ENCODE measurements around the gene TNRC6A.
"Not testable (repeated sequence)": the region's sequence is repeated elsewhere in the genome, so short reads cannot be mapped to it uniquely, and the experiment has no call there.

Gene TNRC6A

DNA sequence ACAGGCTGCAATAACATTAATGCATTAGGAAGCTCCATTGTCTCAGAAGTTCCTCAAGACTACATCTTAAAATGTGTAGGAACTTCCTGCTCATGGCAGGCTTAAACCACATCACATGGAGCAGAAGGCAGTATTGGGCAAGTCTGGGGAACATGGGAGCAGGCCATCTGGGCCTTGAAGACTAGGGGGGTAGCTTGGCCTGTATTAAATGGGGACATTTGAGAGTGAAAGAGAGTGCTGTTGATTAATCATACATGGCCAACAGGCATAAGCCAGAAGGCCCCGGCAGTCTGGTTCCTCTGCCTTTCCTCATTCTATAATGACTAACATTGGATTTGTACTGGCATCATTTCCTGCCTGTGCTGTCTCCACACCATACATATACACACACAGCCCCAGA, 91.1 kb downstream of the TNRC6A start:
- DNase-seq, result no peak

DNA sequence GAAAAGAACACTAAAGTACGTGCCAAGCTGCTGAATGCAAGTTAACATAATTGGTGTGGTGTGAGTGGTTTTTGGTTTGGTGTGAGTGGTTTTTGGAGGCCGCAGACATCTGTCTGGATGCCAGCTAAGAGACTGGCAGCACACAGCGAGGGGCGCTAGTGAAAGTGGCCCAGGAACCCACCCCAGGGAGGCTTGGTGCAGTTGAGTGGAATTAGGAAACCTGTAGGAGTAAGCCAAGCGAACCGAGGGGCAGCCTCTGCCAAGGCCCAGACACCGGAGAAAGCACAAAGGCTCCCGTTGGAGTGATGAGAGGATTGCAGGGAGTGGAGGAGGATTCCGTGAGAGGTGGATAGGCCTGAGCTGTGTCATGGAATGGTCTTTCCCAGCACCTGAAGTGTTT, 91.7 kb downstream of the TNRC6A start:
- no peak for DNase-seq

DNA sequence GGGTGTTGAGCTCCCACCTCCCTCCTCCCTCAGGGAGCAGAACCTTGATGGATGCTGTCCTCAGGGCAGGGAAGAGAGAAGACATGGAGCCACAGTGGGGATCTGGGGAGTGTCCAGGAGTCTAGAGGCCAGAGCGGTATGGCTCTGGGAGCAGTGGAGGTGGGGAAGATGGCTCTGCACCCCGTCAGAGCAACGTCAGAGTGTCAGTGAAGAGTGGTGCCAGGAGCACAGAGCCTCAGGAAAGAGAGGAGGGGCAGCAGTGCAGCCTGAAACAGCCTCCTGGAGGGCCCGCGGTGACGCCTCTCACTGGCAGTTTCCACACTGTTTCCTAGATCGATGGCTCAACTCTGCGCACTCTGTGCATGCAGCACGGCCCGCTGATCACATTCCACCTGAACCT, 93.1 kb downstream of the TNRC6A start:
- DNase-seq, result no peak

DNA sequence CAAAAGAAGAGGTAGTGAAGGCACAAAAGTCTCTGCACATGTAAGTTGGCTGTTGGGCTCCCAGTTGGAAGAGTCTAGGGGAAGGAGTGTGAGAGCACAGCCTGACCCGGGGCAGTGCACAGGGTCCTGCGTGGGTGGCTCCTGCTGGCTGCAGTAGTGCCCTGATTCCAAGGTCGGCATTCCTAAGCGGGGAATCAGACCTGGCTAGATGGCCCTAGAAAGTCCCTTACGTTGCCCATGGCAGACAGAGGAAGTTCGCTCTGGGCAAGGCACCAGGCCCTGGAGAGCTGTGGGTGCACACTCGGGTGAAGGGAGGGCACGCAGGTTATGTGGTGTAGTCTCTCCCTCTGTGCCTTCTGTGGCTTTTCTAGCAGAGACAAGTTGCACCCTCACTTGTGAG, 93.5 kb downstream of the TNRC6A start:
- DNase-seq, result no peak

DNA sequence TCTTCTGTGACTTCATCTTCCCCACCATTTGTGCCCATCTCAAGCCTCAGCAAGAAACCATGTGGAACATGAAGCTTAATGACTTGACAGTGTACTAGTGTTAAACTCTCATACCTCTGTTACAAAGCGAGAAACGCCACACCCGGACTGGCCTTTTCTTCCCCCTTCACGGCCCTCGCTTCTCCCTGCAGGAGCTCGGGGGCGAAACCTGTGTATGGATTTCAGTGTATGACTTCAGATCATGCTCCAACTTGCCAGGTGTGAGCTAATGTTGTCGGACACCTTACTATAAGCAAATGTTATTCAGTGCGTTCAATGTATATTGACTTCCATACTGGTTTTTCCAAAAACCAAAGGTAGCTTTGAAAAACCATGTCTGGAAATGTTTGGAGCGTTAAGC, 96.2 kb downstream of the TNRC6A start:
- no peak for DNase-seq

DNA sequence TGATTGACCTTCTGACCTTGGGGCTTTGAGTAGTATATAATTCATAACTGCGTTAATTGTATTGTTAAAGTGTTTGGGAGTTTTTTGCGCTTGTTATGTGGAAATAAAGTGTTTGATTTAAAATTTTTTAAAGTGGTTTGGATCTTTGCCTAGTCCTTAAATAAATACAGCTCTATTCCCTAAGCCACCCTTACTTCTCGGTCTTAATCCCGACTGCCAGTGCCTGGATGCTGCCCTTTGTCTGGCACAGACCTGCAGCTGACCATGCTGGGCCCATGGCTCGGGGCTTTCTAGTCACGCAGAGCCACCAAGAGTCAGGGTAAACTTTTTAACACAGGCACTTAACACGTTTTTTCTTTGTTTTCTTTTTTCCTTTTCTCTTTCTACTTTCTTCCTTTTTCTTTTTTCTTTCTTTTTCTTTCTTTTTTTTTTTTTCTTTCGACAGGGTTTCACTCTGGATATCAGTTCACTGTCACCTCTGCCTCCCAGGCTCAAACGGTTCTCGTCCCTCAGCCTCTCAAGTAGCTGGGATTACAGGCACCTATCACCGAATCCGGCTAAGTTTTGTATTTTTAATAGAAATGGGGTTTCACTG, 96.7 kb downstream of the TNRC6A start:
- no peak for DNase-seq

DNA sequence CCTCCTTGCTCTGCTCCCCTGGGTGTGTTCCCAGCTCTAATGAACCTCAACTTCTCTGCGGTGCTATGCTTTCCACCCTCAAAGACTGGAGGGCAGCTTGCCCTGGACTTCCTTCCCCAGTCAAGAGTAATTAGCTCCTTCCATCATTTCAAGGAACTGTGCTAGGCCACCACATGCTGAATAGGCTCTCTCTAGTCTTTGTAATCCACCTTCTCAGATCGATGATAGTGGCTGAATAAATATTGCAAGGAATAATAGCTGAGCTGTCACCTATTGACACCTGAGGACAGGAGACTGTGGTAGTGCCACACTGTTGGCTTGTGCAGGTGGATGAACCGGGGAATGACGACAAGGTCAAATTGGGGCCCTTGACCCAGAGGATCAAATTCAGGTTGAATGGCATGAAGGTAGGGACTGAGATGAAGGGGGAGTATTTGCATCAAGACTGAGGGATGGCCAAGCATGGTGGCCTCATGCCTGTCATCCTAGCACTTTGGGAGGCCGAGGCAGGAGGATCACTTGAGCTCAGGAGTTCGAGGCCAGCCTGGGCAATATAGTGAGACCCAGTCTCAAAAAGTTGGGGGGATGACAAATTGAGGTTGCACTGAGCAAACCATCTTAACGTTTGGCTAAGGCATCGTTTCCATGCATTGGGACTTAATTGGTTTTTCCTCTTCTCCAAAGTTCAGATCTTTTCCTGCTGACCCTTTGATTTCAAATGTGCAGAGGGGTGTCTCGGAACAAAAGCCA, 97.5 kb downstream of the TNRC6A start:
- DNase-seq, result no peak

DNA sequence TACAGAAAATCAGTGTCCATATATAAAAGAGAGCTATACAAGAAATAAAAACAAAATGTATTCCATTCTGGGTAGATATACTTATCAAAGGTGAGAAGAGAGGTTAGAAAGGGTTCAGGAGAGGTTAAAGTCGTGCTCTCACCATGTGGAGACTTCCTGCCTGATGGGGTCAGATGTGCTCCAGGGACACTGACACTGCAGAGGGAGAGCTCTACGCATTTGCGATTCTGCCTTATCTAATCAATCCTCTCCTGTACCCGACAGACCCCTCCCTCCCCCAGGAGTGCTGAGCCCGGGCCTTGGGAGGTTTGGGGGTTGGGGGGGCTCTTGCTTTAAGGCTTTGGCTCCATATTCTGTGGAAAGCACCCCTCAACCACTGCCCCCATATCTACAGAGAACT, 99.7 kb downstream of the TNRC6A start:
- DNase-seq, result no peak

DNA sequence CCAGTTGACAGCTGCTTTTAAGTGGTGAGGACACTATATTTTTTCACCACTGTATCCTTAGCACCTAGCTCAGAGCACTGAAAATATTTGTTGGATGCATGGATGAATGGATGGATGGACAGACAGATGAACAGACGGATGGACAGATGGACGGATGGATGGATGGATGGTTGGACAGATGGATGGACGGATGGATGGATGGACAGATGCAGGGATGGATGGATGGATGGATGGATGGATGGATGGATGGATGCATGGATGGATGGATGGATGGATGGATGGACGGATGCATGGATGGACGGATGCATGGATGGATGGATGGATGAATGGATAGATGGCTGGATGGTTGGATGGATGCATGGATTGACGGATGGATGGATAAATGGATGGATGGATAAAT, 103.9 kb downstream of the TNRC6A start:
- DNase-seq, result no peak

DNA sequence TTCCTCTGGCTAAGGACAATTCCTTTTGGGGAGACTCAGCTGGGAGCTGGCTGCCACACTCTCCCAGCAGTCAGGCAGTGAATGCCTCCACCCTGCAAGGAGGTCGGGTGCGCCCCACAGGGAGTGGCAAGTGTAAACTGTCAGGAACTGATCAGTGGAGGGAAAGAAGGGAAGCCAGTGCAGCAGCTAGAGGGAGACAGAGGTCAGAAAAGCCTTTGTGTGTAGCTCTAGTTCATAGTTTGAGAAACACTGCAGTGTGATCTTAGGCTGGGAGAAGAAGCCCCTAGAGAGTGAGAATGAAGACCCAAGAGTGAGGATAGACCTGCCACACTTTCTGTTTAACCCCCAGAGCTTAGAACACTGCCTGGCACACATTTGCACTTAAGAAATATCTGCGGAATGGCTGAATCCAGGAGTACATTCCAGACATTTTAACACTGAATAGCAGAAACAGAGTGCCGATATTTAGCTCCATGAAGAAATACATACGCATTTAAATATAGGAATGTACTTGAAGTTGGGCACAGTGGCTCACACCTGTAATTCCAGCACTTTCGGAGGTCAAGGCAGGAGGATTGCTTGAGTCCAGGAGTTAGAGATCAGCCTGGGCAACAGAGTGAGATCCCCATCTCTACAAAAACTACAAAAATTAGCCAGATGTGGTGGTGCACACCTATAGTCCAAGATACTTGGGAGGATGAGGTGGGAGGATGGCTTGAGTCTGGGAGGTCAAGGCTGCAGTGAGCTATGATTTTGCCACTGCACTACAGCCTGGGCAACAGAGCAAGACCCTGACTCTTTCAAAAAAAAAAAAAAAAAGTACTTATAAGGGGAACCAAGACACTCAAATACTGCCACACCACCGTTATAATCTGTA, 105.2 kb downstream of the TNRC6A start:
- DNase-seq, result no peak

DNA sequence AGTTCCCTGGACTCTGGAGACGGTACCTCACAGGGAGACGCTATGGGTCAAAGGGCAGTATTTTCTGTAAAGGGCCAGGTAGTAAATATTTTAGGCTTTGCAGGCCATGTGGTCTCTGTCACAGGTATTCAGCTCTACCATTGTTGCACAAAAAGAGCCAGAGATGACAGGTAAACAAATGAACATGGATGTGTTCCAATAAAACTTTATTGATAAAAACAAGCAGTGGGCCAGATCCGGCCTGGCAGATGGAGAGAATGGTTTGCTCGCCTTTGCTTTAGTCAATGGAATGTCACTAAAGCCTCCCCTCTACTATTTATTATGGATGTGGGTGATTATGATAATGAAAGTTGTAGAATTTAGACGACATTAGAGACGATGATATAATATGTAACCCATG, 107.4 kb downstream of the TNRC6A start:
- no peak for DNase-seq

DNA sequence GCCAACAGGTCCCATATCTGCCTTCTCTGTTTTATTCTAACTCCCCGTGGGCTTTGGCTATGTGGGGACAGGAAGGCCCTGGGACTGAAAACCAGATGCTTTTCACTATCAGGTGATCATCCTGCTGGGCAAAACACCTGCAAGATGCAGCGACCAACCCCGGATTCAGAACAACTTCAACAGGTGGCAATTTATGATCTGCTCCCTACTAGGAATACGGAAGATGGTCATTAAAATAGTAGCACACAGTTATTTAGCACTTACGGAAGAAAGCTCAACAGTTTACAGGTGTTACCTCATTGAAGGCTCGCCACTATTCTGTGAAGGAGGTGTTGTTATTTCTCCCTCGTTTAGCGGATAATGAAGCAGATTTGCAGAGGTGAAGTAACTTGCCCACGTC, 108.5 kb downstream of the TNRC6A start:
- no peak for DNase-seq

DNA sequence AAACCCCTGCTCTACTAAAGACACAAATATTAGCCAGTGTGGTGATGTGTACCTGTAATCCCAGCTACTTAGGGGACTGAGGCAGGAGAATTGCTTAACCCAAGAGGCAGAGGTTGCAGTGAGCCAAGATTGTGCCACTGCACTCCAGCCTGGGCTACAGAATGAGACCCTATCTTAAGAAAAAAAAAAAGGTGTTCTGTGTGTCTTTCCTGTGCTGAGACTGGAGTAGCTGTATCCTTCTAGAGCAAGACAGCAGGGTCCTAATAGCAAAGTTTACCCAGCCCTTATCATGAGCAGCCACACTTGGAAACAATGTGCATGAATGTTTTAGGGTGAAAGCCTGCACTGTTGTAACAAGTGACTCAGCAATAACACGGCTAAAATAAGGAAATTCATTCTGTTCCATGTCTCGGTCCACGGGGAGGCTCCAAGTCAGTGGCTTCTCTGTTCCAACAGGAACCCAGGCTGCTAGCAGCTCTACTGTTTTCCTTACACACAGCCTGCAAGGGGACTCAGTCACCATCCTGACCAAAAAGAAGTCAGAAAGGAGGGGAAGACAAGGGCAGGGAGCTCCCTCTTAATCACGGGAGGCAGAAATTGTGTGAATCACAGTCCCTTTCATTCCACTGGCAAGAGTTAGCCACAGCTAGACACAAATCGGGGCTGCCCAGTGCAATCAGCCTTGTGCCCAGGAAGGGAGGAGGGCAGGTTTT, 109.3 kb downstream of the TNRC6A start:
- DNase-seq, result no peak

DNA sequence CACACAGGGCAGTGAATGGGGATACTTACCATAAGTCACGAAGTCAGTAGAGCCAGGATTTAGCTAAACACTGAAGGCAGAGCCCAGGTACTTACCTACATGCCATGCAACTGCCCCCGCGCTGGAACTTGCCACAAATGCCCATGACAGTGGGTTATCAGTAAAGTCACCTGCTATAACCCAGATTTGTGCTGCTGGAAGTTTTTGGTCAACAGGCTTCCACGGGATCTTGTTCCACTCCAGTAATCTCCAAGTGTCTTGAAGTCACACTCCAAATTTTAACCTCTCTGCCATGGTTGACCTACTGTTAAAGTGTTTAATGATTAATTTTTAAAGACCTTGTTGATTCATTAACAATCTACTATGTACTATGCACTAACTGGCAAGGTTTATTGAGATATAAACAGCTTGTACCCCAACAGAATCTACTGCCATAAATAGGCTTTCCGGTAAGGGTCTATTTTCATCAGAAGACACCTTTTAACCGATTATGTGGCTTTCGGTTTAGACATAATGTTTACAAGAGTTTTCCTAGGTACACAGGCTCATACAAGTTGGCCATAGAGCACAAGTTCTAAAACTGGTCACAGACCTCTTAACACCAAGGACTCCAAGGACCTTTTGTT, 110.0 kb downstream of the TNRC6A start:
- DNase-seq, result no peak

DNA sequence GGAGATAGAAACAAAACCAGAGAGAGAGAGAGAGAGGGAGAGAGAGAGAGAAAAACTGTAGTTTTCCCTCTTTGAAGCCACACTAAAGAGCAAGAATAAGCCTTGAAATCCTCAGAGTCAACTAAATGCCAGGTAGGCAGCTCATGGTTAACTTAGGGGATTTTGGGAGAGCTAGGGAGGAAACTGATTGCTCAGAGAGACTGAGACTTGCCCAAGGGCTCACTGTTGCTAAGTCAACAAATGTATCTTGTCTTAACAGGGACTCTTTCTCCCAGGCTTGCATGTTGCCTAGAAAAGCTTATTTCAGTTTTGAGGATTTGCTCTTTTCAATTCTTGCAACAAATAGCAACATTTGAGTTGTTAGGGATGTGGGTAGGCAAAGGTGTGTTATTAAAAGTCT, 111.8 kb downstream of the TNRC6A start:
- no peak for DNase-seq

DNA sequence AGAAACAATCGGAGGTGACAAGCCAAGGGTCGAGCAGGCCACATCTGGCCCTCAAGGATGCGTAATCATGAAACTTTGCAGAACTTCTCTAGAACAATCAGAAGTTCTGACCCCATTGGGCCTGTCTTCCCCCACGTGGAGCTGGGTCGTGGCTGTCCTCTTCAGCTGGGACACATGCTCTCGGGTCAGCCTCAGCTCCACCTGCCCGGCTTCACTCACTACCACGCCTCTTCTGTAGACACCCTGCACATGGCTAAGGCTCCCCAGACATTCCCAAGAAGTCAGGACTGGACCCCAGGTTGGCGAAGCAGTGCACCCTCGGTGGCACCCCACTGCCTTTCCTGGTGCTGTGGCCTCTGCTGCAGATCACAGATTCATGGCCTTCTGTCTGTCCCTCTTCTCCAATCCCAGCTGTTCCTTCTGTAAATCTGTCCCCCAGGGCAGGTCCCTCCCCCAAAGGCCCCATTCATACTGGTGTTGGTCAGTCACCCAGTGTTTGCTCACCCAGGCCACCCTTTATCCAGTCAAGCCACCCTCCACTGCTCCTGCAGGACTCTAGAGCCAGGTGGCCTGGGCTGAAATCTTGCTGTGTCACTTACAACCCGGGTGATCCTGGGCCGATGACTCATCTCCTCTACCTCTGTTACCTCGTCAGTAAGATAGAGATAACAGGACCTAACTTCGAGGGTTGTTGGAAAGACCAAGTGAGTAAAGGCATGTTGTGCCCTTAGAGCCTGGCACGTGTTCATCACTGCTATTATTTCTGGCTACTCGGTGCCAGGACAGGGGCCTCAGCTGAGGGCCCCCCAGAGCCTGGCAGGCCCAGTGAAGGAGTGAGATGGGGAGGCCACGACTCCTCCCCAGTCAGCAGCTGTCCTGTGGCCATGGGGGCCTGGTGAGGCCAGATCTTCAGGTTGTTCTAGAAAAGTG, 114.9 kb downstream of the TNRC6A start:
- DNase-seq, result no peak

DNA sequence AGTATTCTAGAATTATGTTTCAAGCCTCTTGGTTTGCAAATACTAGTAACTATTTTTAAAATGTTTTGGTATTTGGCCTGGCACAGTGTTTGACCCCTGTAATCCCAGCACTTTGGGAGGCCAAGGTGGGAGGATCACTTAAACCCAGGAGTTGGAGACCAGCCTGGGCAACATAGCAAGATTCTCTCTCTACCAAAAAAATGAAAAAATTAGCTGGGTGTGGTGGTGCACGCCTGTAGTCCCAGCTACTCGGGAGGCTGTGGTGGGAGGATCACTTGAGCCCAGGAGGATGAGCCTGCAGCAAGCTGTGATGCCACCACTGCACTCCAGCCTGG, 115.5 kb downstream of the TNRC6A start:
- not testable (repeated sequence) for DNase-seq

DNA sequence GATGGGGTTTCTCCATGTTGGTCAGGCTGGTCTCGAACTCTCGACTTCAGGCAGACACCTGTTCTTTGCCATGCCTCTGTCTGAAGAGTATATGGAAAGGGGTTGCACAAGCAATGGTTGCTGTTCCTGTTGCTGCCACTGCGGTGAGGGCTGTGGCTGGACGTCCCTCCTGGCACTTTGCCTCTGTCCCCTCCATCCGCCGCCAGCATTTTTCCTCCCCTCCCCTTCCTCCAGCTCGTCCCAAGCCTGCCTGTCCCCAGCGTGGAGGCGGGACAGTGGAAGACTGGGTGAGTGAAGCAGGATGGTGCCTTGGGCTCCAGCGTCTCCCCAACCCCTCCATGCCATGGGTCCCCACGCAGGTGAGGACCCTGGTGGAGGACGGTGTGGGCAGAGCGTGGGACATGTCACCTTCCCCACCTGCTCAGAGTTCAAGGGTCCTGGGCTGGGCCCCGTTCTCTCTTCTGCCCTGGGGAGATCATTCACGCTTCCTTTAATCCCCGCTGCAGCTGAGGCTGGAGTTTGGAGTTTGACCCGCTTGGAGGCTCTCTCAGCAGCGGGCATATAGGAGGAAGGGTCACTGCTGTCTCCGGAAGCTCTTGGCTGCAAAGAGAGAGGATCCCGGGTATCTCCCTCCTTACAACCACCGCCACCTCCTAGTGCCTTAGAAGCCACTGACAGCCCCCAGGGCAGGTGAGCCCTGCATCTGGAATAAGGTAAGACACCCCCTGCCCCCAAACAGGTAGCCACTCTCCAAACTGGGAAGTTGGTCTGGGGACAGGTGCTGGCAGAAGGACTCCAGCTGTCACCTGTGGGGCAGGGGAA, 116.5 kb downstream of the TNRC6A start, which contains the start of gene SLC5A11:
Gene SLC5A11 (plus strand): TSS at position 238 of the 822 bp plus-strand sequence. CDS start 12,681 bp downstream, outside the sequence.
- no peak for DNase-seq

DNA sequence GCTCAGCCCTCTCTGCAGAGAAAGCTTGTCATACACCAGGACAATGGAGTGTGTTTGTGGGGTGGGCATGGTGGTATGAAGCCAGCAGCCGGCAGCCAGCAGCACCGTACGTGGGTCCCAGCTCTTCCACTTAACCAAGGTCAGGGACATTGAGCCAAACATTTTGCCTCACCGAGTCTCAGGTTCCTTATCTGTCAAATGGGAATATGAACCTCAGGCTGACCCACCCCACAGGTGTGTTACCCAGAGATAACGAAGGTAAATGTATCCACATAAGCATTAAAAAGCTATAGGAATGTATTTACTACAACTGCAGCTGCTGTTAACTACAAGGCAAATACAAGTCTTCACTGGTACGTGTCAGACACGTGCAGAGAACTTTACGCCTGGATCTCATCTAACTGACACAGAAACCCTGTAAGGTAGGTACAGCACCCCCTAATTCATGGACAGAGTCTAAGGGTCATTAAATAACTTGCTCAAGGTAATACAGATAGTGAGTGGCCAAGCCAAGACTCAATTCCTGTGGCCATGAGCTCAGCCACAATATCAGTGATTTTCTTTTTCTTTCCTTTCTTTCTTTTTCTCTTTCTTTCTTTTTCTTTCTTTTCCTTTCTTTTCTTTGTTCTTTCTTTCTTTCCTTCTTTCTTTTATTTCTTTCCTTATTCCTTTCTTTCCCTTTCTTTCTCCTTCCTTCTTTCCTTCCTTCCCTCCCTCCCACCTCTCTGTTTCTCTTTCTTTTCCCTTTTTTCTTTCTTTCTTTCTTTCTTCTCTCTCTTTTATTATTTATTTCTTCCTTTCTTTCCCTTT, 117.3 kb downstream of the TNRC6A start:
- DNase-seq, result no peak

DNA sequence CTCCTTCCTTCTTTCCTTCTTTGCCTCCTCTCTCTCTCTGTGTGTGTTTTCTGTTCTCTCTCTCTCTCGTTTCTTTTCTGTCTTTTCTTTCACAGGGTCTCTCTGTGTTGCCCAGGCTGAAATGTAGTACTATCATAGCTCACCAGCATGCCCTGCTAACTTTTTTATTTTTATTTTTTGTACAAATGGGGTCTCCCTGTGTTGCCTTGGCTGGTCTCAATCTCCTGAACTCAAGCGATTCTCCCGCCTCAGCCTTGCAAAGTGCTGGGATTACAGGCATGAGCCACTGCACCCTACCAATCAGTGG, 117.9 kb downstream of the TNRC6A start:
- no peak for DNase-seq

All from NCI-H748 treated with DMSO at 0.1 percent for 48 hours (cell line).